ENCODE measurements around the gene MTIF2. TPM values are rescaled to one million over a fixed set of nuclear protein-coding genes. Genes with fewer than 3 reads are reported as not detected.
"Not testable (repeated sequence)": the region's sequence is repeated elsewhere in the genome, so short reads cannot be mapped to it uniquely, and the experiment has no call there.

Gene MTIF2
- total RNA-seq, 1 experiment from 2014 or later, result 49.6 TPM

DNA sequence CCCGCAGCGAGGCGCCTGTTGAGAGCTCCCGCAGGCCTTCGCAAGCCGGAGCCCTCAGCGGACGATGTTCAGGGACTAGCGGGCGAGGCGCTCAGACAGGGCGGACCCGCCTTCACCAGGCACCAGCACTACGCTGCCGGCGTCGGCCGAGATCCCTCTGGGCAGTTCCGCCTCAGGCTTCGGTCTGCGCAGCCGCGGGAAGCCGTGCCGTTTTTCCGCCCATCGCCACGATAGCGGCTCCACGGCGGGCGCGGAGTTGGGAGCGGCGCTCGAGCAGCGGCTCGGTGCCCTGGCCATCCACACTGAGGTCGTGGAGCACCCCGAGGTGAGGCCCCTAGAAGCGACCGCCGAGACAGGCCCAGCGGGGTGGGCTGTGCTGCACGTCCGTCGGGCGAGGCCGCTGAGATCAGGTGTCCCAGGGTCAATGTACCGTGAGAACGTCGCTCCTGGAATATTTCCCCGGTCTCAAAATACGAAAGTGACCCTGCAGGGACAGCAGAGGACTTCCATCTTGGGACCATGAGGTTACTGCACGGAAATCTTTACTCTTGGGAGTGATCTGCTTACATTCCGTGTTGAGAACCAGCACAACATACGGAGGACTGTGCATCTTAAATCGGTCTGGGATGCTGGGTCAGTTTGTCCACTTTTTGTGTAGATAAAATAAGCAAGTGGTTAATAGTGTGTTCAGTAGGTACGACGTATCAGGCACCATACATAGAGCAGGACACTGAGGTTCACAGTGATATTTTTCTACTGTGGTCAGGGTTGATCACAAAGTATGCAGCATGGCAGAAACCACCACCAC is 13.3 kb upstream of the MTIF2 start:
- no peaks in the 10 kb centered on the region for H4K20me1 ChIP-seq (ENCODE audit: low read length)
- TSS peak; percentile 63 for BruUV-seq (replicated peaks)
- H3F3A ChIP-seq (ENCODE audit: low read length, unreplicated experiment), result no peaks in the 10 kb centered on the region
- intact Hi-C loops (cut with micrococcal nuclease), result loop anchor here (1.0 to 5.0 kb wide), 3 partner anchors 13 to 230 kb away; partner anchors contain the start of genes CCDC88A and MTIF2
- no peaks in the 10 kb centered on the region for H3K36me3 ChIP-seq (ENCODE audit: low read depth, low read length)
- peaks cover 17% of the 10 kb centered on the region for H3K4me1 ChIP-seq (ENCODE audit: insufficient read depth, low read length)
- DNase-seq (peak; percentile 80), ATAC-seq (peak; percentile 96)
- H3K27me3 ChIP-seq (ENCODE audit: low read length), result no peaks in the 10 kb centered on the region
- peak overlapping the region; percentile 95 for H3K4me2 ChIP-seq (ENCODE audit: low read length)
- ChIA-PET CTCF (no interaction called here), POLR2A (ENCODE audit: unreplicated experiment) (no interaction called here)
- peak overlapping the region; percentile 83 for H2AFZ ChIP-seq (ENCODE audit: low read length)
- peak overlapping the region; percentile 84 for H3K4me3 ChIP-seq (ENCODE audit: low read length)
- H3K79me2 ChIP-seq (ENCODE audit: low read length), result peaks cover 13% of the 10 kb centered on the region
- peak overlapping the region; percentile 79 for H3K9ac ChIP-seq (ENCODE audit: low read length)
- TF ChIP-seq, protein P1, sequence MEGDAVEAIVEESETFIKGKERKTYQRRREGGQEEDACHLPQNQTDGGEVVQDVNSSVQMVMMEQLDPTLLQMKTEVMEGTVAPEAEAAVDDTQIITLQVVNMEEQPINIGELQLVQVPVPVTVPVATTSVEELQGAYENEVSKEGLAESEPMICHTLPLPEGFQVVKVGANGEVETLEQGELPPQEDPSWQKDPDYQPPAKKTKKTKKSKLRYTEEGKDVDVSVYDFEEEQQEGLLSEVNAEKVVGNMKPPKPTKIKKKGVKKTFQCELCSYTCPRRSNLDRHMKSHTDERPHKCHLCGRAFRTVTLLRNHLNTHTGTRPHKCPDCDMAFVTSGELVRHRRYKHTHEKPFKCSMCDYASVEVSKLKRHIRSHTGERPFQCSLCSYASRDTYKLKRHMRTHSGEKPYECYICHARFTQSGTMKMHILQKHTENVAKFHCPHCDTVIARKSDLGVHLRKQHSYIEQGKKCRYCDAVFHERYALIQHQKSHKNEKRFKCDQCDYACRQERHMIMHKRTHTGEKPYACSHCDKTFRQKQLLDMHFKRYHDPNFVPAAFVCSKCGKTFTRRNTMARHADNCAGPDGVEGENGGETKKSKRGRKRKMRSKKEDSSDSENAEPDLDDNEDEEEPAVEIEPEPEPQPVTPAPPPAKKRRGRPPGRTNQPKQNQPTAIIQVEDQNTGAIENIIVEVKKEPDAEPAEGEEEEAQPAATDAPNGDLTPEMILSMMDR (conservative IDR thresholded peaks at IDR 0.05; ENCODE audit: low read depth, low read length), result no peak
- no peaks in the 10 kb centered on the region for H3K9me2 ChIP-seq (replicated peaks; ENCODE audit: low read length)
- peak overlapping the region; percentile 57 for H3K27ac ChIP-seq (ENCODE audit: low read length)
- no peaks in the 10 kb centered on the region for H3K9me3 ChIP-seq (ENCODE audit: low read length)

DNA sequence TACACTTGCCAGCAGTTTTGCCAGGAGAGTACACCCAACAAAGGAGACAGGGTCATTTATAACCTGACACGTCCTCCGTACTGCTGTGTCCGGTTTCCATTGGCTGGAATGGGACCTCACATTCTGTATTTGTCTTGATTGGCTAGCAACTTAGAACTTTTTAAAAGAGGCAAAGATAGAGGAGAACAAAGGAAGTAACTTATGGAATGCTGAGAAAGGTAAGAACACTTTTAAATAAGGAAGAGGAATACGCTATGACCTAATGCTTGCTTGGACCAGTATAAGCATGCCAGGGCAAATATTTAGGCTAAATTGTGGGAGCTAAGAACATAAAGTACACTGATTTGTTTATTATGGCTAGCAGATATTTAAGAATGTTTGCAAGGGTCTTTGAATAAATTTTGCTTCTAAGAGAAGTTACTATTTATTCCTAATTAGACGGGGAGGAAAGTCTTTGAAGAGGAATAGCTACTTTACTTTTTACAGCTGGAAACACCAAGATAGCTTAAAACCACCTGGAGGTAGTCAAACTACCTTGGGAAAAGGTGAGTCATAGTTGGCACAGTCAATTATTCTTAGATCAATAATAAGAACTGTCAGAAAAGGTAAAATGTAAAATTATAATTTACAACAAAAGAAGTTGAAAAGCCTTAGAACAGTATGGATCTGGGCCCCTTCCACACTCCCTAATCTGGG is 12.0 kb upstream of the MTIF2 start:
- H3K27me3 ChIP-seq (ENCODE audit: low read length); CTCF ChIA-PET; POLR2A ChIA-PET (ENCODE audit: unreplicated experiment); H3K4me2 ChIP-seq (ENCODE audit: low read length); H3K36me3 ChIP-seq (ENCODE audit: low read depth, low read length); H3K4me3 ChIP-seq (ENCODE audit: low read length); H3K9ac ChIP-seq (ENCODE audit: low read length); H3K9me2 ChIP-seq (replicated peaks; ENCODE audit: low read length); H3K27ac ChIP-seq (ENCODE audit: low read length); H4K20me1 ChIP-seq (ENCODE audit: low read length); ATAC-seq; H3F3A ChIP-seq (ENCODE audit: low read length, unreplicated experiment); H3K9me3 ChIP-seq (ENCODE audit: low read length): not testable (repeated sequence)
- Histone ChIP-seq H2AFZ (ENCODE audit: low read length) (peak overlapping the region; percentile 83; the same call in 1 of the 2 replicates), H3K4me1 (ENCODE audit: insufficient read depth, low read length) (peaks cover 17% of the 10 kb centered on the region), H3K79me2 (ENCODE audit: low read length) (peaks cover 13% of the 10 kb centered on the region)
- intact Hi-C loops (cut with micrococcal nuclease), result loop anchor here (5.0 kb wide), 1 partner anchor 231 kb away; no protein-coding TSS in a partner anchor
- TSS peak; percentile 56 for BruUV-seq (replicated peaks)
- peak; percentile 56 for DNase-seq

DNA sequence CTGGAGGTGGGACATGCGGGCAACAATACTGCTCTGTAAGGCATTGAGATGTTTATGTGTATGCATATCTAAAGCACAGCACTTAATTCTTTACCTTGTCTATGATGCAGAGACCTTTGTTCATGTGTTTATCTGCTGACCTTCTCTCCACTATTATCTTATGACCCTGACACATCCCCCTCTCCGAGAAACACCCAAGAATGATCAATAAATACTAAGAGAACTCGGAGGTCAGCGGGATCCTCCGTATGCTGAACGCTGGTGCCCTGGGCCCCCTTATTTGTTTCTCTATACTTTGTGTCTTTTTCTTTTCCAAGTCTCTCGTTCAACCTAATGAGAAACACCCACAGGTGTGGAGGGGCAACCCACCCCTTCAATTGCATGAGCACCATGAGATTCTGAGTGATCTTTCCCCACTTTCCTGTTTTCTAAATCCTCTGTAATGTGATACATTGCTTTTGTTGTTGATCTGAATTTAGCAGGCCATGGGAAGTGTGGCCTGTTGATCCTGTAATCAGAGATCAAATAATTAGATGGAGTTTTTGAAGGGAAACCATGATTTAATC is 10.9 kb upstream of the MTIF2 start:
- ATAC-seq, CTCF ChIA-PET: not testable (repeated sequence)

DNA sequence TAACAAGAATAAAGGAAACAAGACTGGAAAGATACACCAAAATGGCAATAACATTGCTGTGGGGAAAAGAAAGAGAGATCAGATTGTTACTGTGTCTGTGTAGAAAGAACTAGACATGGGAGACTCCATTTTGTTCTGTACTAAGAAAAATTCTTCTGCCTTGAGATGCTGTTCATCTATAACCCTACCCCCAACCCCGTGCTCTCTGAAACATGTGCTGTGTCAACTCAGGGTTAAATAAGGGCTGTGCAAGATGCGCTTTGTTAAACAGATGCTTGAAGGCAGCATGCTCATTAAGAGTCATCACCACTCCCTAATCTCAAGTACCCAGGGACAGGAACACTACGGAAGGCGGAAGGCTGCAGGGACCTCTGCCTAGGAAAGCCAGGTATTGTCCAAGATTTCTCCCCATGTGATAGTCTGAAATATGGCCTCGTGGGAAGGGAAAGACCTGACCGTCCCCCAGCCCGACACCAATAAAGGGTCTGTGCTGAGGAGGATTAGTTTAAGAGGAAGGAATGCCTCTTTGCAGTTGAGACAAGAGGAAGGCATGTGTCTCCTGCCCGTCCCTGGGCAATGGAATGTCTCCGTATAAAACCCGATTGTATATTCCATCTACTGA is 10.3 kb upstream of the MTIF2 start:
- DNase-seq; POLR2A ChIA-PET (ENCODE audit: unreplicated experiment); H4K20me1 ChIP-seq (ENCODE audit: low read length); H3F3A ChIP-seq (ENCODE audit: low read length, unreplicated experiment); H3K36me3 ChIP-seq (ENCODE audit: low read depth, low read length); H3K27ac ChIP-seq (ENCODE audit: low read length); H2AFZ ChIP-seq (ENCODE audit: low read length); H3K27me3 ChIP-seq (ENCODE audit: low read length); H3K9ac ChIP-seq (ENCODE audit: low read length); ATAC-seq; H3K9me2 ChIP-seq (replicated peaks; ENCODE audit: low read length); intact Hi-C loops (cut with micrococcal nuclease); H3K4me3 ChIP-seq (ENCODE audit: low read length); H3K9me3 ChIP-seq (ENCODE audit: low read length); BruUV-seq (replicated peaks); H3K4me2 ChIP-seq (ENCODE audit: low read length); CTCF ChIA-PET: not testable (repeated sequence)
- Histone ChIP-seq H3K4me1 (ENCODE audit: insufficient read depth, low read length) (peaks cover 17% of the 10 kb centered on the region), H3K79me2 (ENCODE audit: low read length) (peaks cover 13% of the 10 kb centered on the region)

More for the DNA sequence above, 10.9 kb upstream of the MTIF2 start:
- H3K27ac ChIP-seq (ENCODE audit: low read length); H3K4me2 ChIP-seq (ENCODE audit: low read length); H3K36me3 ChIP-seq (ENCODE audit: low read depth, low read length); H3K27me3 ChIP-seq (ENCODE audit: low read length); H4K20me1 ChIP-seq (ENCODE audit: low read length); H3K9me3 ChIP-seq (ENCODE audit: low read length); H3K9ac ChIP-seq (ENCODE audit: low read length); POLR2A ChIA-PET (ENCODE audit: unreplicated experiment); H2AFZ ChIP-seq (ENCODE audit: low read length); BruUV-seq (replicated peaks); H3F3A ChIP-seq (ENCODE audit: low read length, unreplicated experiment); H3K4me3 ChIP-seq (ENCODE audit: low read length); H3K9me2 ChIP-seq (replicated peaks; ENCODE audit: low read length); DNase-seq: not testable (repeated sequence)
- Histone ChIP-seq H3K4me1 (ENCODE audit: insufficient read depth, low read length) (peaks cover 17% of the 10 kb centered on the region), H3K79me2 (ENCODE audit: low read length) (peaks cover 13% of the 10 kb centered on the region)
- intact Hi-C loops (cut with micrococcal nuclease), result loop anchor here (5.0 kb wide), 1 partner anchor 232 kb away; no protein-coding TSS in a partner anchor
